SK-N-SH treated with all-trans-retinoic acid at 6 μM for 48 hours (cell line): Measurements from ENCODE around the gene AUTS2.

ENCODE experiments used
- ATAC-seq: fragments of 200-7000 bp; cut with Tn5 transposase; 3 replicates; pipeline ENCODE4 v1.9.1; 2020; ENCODE audit warnings: mild to moderate bottlenecking, moderate library complexity
- BACH2 ChIP-seq: fragments of 250-450 bp; sonication (Bioruptor Pico); IDR thresholded peaks from 2 replicates; pipeline ENCODE4 v1.9.0; 2021; ENCODE audit warnings: mild to moderate bottlenecking, borderline replicate concordance
- CSRNP3 ChIP-seq: fragments of 250-450 bp; sonication (Bioruptor Pico); IDR thresholded peaks from 2 replicates; pipeline ENCODE4 v1.5.1; 2021; ENCODE audit warnings: mild to moderate bottlenecking, moderate library complexity
- ISL1 ChIP-seq: fragments of 250-450 bp; sonication (Bioruptor Pico); IDR thresholded peaks from 2 replicates; pipeline ENCODE4 v2.1.2; 2022; ENCODE audit warnings: mild to moderate bottlenecking, moderate library complexity
- OSR1 ChIP-seq: fragments of 250-450 bp; sonication (Bioruptor Pico); IDR thresholded peaks from 2 replicates; pipeline ENCODE4 v1.8.0; 2022; ENCODE audit warnings: moderate library complexity, mild to moderate bottlenecking, inconsistent platforms
- PATZ1 ChIP-seq: fragments of 250-450 bp; sonication (Bioruptor Pico); IDR thresholded peaks from 2 replicates; pipeline ENCODE4 v1.8.0; 2020; ENCODE audit warnings: mild to moderate bottlenecking, moderate library complexity, borderline replicate concordance
- PPARA ChIP-seq: fragments of 250-450 bp; sonication (Bioruptor Pico); IDR thresholded peaks from 2 replicates; pipeline ENCODE4 v1.5.0; 2020; ENCODE audit warnings: mild to moderate bottlenecking, borderline replicate concordance
- RARB ChIP-seq: fragments of 250-450 bp; sonication (Bioruptor Pico); IDR thresholded peaks from 2 replicates; pipeline ENCODE4 v1.8.0; 2021; ENCODE audit warnings: mild to moderate bottlenecking, moderate library complexity
- SNAI2 ChIP-seq: fragments of 250-450 bp; sonication (Bioruptor Pico); IDR thresholded peaks from 2 replicates; pipeline ENCODE4 v1.5.0; 2020; ENCODE audit warnings: mild to moderate bottlenecking, moderate library complexity
- TCF4 ChIP-seq: fragments of 250-450 bp; sonication (Bioruptor Pico); IDR thresholded peaks from 2 replicates; pipeline ENCODE4 v1.8.0; 2021; ENCODE audit warnings: mild to moderate bottlenecking, moderate library complexity, borderline replicate concordance
- TOX ChIP-seq: fragments of 250-450 bp; sonication (Bioruptor Pico); IDR thresholded peaks from 2 replicates; pipeline ENCODE4 v1.8.0; 2021; ENCODE audit warnings: mild to moderate bottlenecking, moderate library complexity, borderline replicate concordance
- ZC3H10 ChIP-seq: fragments of 250-450 bp; sonication (Bioruptor Pico); IDR thresholded peaks from 2 replicates; pipeline ENCODE4 v1.5.1; 2021; ENCODE audit warnings: mild to moderate bottlenecking, moderate library complexity
- ZFP3 ChIP-seq: fragments of 250-450 bp; sonication (Bioruptor Pico); IDR thresholded peaks from 2 replicates; pipeline ENCODE4 v1.5.0; 2020; ENCODE audit warnings: mild to moderate bottlenecking, moderate library complexity
- TF ChIP-seq, protein P1 (sequence below): fragments of 250-450 bp; sonication (Bioruptor Pico); IDR thresholded peaks from 2 replicates; pipeline ENCODE4 v1.5.1; 2020; ENCODE audit warnings: low read depth, mild to moderate bottlenecking, moderate library complexity
- TF ChIP-seq, protein P2 (sequence below): fragments of 250-450 bp; sonication (Bioruptor Pico); IDR thresholded peaks from 2 replicates; pipeline ENCODE4 v1.8.0; 2021; ENCODE audit warnings: low read depth, mild to moderate bottlenecking, moderate library complexity, borderline replicate concordance
- TF ChIP-seq, protein P3 (sequence below): fragments of 250-450 bp; sonication (Bioruptor Pico); IDR thresholded peaks from 2 replicates; pipeline ENCODE4 v1.5.0; 2020; ENCODE audit warnings: mild to moderate bottlenecking, moderate library complexity

The AUTS2 gene

GRCh38 chr7:69631131-69631530, 32.9 kb downstream of the AUTS2 start:
- TF ChIP-seq BACH2, result no peak
- TF ChIP-seq ZC3H10 (CRISPR knock-in tag), result no peak
- no peak for TF ChIP-seq CSRNP3
- TF ChIP-seq, protein P1, sequence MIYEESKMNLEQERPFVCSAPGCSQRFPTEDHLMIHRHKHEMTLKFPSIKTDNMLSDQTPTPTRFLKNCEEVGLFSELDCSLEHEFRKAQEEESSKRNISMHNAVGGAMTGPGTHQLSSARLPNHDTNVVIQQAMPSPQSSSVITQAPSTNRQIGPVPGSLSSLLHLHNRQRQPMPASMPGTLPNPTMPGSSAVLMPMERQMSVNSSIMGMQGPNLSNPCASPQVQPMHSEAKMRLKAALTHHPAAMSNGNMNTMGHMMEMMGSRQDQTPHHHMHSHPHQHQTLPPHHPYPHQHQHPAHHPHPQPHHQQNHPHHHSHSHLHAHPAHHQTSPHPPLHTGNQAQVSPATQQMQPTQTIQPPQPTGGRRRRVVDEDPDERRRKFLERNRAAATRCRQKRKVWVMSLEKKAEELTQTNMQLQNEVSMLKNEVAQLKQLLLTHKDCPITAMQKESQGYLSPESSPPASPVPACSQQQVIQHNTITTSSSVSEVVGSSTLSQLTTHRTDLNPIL, result no peak
- TF ChIP-seq SNAI2, result no peak
- TF ChIP-seq RARB (CRISPR knock-in tag), result no peak
- no peak for TF ChIP-seq TOX (CRISPR knock-in tag)
- no peak for TF ChIP-seq ISL1 (CRISPR knock-in tag)
- TF ChIP-seq, protein P2, sequence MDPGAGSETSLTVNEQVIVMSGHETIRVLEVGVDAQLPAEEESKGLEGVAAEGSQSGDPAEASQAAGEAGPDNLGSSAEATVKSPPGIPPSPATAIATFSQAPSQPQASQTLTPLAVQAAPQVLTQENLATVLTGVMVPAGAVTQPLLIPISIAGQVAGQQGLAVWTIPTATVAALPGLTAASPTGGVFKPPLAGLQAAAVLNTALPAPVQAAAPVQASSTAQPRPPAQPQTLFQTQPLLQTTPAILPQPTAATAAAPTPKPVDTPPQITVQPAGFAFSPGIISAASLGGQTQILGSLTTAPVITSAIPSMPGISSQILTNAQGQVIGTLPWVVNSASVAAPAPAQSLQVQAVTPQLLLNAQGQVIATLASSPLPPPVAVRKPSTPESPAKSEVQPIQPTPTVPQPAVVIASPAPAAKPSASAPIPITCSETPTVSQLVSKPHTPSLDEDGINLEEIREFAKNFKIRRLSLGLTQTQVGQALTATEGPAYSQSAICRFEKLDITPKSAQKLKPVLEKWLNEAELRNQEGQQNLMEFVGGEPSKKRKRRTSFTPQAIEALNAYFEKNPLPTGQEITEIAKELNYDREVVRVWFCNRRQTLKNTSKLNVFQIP (CRISPR knock-in tag), result no peak
- TF ChIP-seq, protein P3, sequence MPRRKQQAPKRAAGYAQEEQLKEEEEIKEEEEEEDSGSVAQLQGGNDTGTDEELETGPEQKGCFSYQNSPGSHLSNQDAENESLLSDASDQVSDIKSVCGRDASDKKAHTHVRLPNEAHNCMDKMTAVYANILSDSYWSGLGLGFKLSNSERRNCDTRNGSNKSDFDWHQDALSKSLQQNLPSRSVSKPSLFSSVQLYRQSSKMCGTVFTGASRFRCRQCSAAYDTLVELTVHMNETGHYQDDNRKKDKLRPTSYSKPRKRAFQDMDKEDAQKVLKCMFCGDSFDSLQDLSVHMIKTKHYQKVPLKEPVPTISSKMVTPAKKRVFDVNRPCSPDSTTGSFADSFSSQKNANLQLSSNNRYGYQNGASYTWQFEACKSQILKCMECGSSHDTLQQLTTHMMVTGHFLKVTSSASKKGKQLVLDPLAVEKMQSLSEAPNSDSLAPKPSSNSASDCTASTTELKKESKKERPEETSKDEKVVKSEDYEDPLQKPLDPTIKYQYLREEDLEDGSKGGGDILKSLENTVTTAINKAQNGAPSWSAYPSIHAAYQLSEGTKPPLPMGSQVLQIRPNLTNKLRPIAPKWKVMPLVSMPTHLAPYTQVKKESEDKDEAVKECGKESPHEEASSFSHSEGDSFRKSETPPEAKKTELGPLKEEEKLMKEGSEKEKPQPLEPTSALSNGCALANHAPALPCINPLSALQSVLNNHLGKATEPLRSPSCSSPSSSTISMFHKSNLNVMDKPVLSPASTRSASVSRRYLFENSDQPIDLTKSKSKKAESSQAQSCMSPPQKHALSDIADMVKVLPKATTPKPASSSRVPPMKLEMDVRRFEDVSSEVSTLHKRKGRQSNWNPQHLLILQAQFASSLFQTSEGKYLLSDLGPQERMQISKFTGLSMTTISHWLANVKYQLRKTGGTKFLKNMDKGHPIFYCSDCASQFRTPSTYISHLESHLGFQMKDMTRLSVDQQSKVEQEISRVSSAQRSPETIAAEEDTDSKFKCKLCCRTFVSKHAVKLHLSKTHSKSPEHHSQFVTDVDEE (CRISPR knock-in tag), result no peak
- no peak for TF ChIP-seq ZFP3 (CRISPR knock-in tag)
- TF ChIP-seq OSR1 (CRISPR knock-in tag), result no peak
- TF ChIP-seq, all 23 proteins: peak for 0
- no peak for ATAC-seq

DNA sequence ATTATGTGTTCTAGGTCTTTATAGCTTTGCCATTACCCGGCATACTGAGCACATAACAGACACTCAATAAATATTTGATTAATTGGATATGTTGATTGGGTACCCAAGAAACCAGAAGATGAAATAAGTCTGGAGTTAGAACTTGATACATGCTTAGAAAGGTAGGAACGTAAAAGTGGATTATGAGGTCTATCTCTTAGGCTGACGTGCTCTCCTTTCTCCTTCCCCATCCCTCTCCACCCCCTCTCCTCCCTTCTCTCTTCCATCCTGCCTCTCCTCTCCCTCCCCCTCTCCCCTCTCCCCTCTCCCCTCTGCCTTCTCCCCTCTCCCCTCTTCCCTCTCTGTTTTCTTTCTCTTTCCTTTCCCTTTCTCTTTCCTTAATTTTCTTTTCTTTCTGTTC, 34.0 kb downstream of the AUTS2 start:
- TF ChIP-seq CSRNP3 (no peak), BACH2 (no peak), TOX (CRISPR knock-in tag) (no peak), ZC3H10 (CRISPR knock-in tag) (no peak), RARB (CRISPR knock-in tag) (no peak)

GRCh38 chr7:69633122-69633831, 35.0 kb downstream of the AUTS2 start:
- peak; percentile 80 for TF ChIP-seq ISL1 (CRISPR knock-in tag)
- TF ChIP-seq, protein P1, result peak; percentile 77; the same call in 1 of the 2 replicates
- TF ChIP-seq TCF4 (CRISPR knock-in tag), result peak; percentile 53; the same call in 1 of the 2 replicates
- TF ChIP-seq PPARA (CRISPR knock-in tag), result no peak
- peak; percentile 40 for TF ChIP-seq PATZ1 (CRISPR knock-in tag)

More for the DNA sequence above, 34.0 kb downstream of the AUTS2 start:
- no peak for ATAC-seq

More at GRCh38 chr7:69633122-69633831, 35.0 kb downstream of the AUTS2 start:
- ATAC-seq, result peak; percentile 64
